ES-I3 (cell line): ENCODE measurements around the gene INPP4B.

ENCODE experiments used
- H3K36me3 ChIP-seq: 2 replicates; pipeline ENCODE4 v1.6.1; 2013; ENCODE audit warnings: mild to moderate bottlenecking, low read length, control low read depth, moderate library complexity; ENCODE audit not compliant: insufficient read depth
- H3K4me1 ChIP-seq: 2 replicates; pipeline ENCODE4 v1.6.1; 2013; ENCODE audit warnings: mild to moderate bottlenecking, control low read depth, low read length; ENCODE audit not compliant: insufficient read depth
- H3K9ac ChIP-seq: 2 replicates; pipeline ENCODE4 v1.6.1; 2013; ENCODE audit warnings: low read depth, mild to moderate bottlenecking, low read length, moderate library complexity
- H3K9me3 ChIP-seq: 2 replicates; pipeline ENCODE4 v1.6.1; 2013; ENCODE audit warnings: mild to moderate bottlenecking, low read length, moderate library complexity; ENCODE audit not compliant: control insufficient read depth, insufficient read depth

Gene INPP4B

DNA sequence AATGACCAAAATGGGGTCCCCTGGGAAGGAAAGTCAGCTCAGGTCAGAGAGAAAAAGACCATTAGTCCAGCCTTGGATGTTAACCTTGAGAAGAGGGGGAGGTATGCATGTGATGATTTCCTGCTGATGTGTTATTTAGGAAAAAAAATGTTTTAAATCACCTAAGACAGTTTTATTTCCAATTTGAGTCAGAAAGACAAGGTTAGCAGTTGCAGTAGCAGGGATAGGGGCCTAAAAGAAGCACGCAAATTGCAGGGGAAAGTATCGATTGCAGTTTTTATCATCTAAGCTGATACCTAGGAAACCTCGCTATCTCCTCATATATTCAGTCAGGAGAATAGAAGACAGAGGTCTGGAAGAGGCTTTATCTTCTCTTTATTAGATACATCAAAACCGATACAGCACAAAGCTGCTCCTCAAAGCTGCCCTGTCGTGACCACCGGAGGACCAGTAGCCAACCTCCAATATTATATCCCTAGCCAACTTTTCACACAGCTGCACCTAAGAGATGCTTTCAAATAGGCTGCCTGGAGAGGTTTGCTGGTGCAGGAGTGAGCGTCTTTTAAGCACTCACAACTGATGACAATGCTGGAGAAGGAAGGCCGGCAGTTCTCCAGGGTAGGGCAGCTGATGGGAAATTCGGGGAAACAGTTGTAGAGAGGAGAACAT is 289.4 kb downstream of the INPP4B start:
- H3K9ac ChIP-seq, result no peak overlapping the region
- H3K4me1 ChIP-seq, result no peaks in the 10 kb centered on the region
- H3K9me3 ChIP-seq, result no peaks in the 10 kb centered on the region
- no peaks in the 10 kb centered on the region for H3K36me3 ChIP-seq

GRCh38 chr4:142556048-142556447 is 290.1 kb downstream of the INPP4B start:
- H3K36me3 ChIP-seq, result no peaks in the 10 kb centered on the region
- H3K4me1 ChIP-seq, result no peaks in the 10 kb centered on the region
- no peak overlapping the region for H3K9ac ChIP-seq
- H3K9me3 ChIP-seq, result no peaks in the 10 kb centered on the region

- Histone ChIP-seq H3K4me1 (peaks cover 4% of the 10 kb centered on the region; the same call in 1 of the 2 replicates), H3K9me3 (no peaks in the 10 kb centered on the region), H3K36me3 (no peaks in the 10 kb centered on the region), H3K9ac (no peak overlapping the region)
Observed at GRCh38 chr4:142554412-142554811, 291.7 kb downstream of the INPP4B start.

- Histone ChIP-seq H3K36me3 (no peaks in the 10 kb centered on the region), H3K4me1 (peaks cover 4% of the 10 kb centered on the region; the same call in 1 of the 2 replicates), H3K9me3 (no peaks in the 10 kb centered on the region), H3K9ac (no peak overlapping the region)
Observed at GRCh38 chr4:142551517-142552305, 294.4 kb downstream of the INPP4B start.

GRCh38 chr4:142550965-142551364 is 295.1 kb downstream of the INPP4B start:
- peaks cover 4% of the 10 kb centered on the region; the same call in 1 of the 2 replicates for H3K4me1 ChIP-seq

DNA sequence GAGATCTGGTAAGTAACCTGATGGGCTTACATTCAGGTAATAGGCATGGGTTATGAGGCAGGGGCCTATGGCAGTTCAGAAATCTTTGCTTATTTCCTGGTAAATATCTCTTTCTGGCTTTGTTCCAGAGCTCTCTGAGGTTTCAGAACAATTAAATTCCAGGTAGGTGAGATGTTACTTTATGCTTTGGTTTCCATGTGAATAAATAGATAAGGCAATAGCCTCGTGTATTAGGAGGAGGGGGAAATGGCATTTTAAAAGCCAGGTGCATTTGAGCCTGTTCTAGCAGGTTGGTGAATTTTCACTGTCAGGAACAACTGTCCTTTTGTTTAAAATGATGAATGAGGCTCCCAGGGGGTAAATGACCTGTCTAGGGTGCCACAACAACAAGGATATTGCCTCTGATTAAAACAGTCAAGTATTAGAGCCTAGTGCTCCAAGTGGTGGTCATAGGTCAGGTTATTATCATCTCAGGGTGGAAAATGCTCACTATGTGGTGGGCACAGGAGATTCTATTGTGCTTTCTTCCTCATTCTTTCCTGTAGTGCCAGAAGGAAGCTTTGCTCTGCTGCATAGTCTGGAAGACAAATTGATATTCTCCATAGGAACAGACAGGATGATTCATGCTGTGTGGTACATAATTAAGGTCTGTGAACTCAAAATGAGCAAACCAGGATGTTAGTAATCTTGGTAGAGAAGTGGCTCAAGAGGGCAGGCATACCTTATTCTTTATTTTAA is 296.2 kb downstream of the INPP4B start:
- no peaks in the 10 kb centered on the region for H3K36me3 ChIP-seq
- no peaks in the 10 kb centered on the region for H3K9me3 ChIP-seq
- peaks cover 4% of the 10 kb centered on the region; the same call in 1 of the 2 replicates for H3K4me1 ChIP-seq
- H3K9ac ChIP-seq, result no peak overlapping the region

More at GRCh38 chr4:142550965-142551364, 295.1 kb downstream of the INPP4B start:
- Histone ChIP-seq H3K9me3 (no peaks in the 10 kb centered on the region), H3K36me3 (no peaks in the 10 kb centered on the region), H3K9ac (no peak overlapping the region)

DNA sequence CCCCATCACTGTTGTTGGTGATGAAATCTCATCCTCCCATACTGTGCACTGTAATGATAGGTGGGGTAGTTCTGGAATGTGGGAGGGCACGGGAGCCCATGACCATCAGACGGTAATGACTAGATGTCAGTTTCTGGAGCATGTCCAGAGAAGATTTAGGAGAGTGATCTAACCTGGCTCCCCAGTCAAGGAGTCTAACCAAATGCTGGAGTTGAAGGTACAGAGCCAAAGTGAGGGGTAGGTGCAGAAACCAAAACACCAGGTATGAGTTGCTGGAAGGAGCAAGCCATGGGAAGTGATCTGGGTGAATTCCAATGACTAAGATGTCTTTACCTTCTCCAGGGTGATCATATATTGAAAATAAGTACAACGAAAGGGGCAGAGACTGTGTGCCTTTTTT is 296.9 kb downstream of the INPP4B start:
- H3K36me3 ChIP-seq, result no peaks in the 10 kb centered on the region
- peaks cover 4% of the 10 kb centered on the region; the same call in 1 of the 2 replicates for H3K4me1 ChIP-seq
- H3K9ac ChIP-seq, result no peak overlapping the region
- H3K9me3 ChIP-seq, result no peaks in the 10 kb centered on the region

DNA sequence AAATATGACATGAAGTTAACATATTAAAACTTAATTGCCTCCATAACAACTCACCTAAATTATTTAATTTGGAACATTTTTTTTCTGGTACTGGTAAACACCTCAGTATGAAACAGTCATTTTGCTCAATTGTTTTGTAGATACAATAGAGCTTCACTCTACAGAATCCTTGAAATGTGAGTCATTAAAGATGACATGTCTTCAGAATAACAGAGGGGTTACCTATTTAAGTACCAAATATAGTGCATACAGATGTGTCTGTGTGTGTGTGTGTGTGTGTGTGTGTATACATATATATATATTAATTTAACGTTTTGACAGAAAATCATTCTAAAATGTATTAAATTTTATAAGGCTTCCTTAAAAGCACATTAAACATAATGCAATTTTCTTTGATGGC is 297.6 kb downstream of the INPP4B start:
- H3K9me3 ChIP-seq, result no peaks in the 10 kb centered on the region
- no peaks in the 10 kb centered on the region for H3K36me3 ChIP-seq
- H3K9ac ChIP-seq, result no peak overlapping the region
- H3K4me1 ChIP-seq, result peaks cover 4% of the 10 kb centered on the region; the same call in 1 of the 2 replicates

- peaks cover 4% of the 10 kb centered on the region; the same call in 1 of the 2 replicates for H3K4me1 ChIP-seq
- no peaks in the 10 kb centered on the region for H3K9me3 ChIP-seq
- H3K9ac ChIP-seq, result no peak overlapping the region
- no peaks in the 10 kb centered on the region for H3K36me3 ChIP-seq
Observed at GRCh38 chr4:142547974-142548373, 298.1 kb downstream of the INPP4B start.

DNA sequence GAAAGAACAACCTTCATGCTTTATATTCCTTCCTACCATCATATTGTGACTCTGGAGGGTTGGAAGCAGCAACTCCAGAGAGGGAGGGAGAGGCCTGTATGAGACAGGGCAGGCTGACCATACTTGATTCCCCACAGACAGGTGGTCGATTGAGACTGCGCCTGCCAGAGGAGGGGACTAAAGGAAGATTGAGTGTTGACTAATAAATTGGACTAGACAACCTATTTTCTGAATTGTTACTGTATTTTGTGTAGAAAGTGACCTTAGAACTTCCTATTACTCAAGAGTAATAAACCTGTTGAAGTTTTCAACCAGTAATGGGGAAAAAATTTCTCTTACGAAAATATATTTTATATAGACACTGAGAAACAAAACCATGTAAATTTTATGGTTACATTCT is 301.5 kb downstream of the INPP4B start:
- no peaks in the 10 kb centered on the region for H3K36me3 ChIP-seq
- no peaks in the 10 kb centered on the region for H3K9me3 ChIP-seq
- H3K9ac ChIP-seq, result no peak overlapping the region
- H3K4me1 ChIP-seq, result no peaks in the 10 kb centered on the region; the same call in 1 of the 2 replicates

DNA sequence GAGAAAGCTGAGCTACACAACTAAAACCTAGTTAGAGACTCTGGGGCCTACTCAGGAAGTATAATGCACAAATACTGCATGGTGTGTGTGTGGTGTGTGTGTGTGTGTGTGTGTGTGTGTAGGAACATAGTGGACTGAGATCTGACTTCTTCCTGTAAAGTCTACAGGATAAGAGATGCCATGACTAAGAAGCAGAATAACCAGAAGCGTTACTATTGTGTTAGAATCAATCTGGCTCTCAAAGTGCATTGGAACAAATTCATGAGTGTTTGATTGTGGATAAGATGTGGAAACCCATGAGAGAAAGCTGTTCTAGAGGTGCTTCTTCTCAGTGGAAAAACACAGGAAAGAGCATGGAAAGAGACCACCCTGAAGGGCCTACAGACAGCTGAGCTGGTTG is 302.1 kb downstream of the INPP4B start:
- Histone ChIP-seq H3K9ac (no peak overlapping the region), H3K36me3 (no peaks in the 10 kb centered on the region), H3K9me3 (no peaks in the 10 kb centered on the region), H3K4me1 (no peaks in the 10 kb centered on the region)

GRCh38 chr4:142540483-142540804 is 305.7 kb downstream of the INPP4B start:
- Histone ChIP-seq H3K36me3 (no peaks in the 10 kb centered on the region), H3K4me1 (no peaks in the 10 kb centered on the region), H3K9me3 (no peaks in the 10 kb centered on the region), H3K9ac (no peak overlapping the region)

- no peaks in the 10 kb centered on the region for H3K4me1 ChIP-seq
- no peaks in the 10 kb centered on the region for H3K9me3 ChIP-seq
- no peaks in the 10 kb centered on the region for H3K36me3 ChIP-seq
- H3K9ac ChIP-seq, result no peak overlapping the region
Observed at GRCh38 chr4:142539796-142540482, 306.2 kb downstream of the INPP4B start.

GRCh38 chr4:142535009-142535408 is 311.1 kb downstream of the INPP4B start:
- no peak overlapping the region for H3K9ac ChIP-seq
- H3K9me3 ChIP-seq, result no peaks in the 10 kb centered on the region
- no peaks in the 10 kb centered on the region for H3K4me1 ChIP-seq
- H3K36me3 ChIP-seq, result no peaks in the 10 kb centered on the region
